C4-2B (cell line): ENCODE results near the gene DPF3.

Experiments
- ZFX ChIP-seq: fragments of 450-650 bp; IDR thresholded peaks from 2 replicates; pipeline ENCODE4 v1.6.1; 2017
- TF ChIP-seq, protein P1 (sequence below): fragments of 450-650 bp; conservative IDR thresholded peaks from 2 replicates; pipeline ENCODE4 v1.5.1; 2017; ENCODE audit warnings: mild to moderate bottlenecking

DNA sequence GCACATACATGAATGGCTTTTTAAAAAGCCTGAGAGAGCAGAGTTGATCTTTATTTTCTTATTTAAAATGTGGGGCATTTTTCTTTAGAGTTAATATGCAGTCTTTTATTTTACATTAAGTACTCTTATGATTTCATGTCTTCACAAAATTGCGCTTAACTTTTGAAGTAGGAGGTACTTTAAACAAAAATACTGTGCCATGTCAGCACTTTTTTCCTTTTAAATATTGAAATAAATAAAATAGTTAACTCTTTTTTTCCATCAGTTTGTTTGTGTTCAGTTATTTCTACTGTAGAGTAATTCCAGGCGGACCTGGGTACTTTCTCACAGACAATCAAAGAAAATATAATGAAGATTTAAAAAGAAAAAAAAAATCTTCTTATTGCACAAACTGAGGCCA, 231.7 kb downstream of the DPF3 start:
- TF ChIP-seq, protein P1, sequence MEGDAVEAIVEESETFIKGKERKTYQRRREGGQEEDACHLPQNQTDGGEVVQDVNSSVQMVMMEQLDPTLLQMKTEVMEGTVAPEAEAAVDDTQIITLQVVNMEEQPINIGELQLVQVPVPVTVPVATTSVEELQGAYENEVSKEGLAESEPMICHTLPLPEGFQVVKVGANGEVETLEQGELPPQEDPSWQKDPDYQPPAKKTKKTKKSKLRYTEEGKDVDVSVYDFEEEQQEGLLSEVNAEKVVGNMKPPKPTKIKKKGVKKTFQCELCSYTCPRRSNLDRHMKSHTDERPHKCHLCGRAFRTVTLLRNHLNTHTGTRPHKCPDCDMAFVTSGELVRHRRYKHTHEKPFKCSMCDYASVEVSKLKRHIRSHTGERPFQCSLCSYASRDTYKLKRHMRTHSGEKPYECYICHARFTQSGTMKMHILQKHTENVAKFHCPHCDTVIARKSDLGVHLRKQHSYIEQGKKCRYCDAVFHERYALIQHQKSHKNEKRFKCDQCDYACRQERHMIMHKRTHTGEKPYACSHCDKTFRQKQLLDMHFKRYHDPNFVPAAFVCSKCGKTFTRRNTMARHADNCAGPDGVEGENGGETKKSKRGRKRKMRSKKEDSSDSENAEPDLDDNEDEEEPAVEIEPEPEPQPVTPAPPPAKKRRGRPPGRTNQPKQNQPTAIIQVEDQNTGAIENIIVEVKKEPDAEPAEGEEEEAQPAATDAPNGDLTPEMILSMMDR = no peak
- TF ChIP-seq ZFX = no peak
